Activated effector memory CD4-positive, alpha-beta T cell treated with anti-CD3 and anti-CD28 coated beads, Interleukin-2, amount 50 U/mL, for 16 hours (primary cell): Measurements from ENCODE around the gene TM7SF3.
"Not testable (repeated sequence)": the region's sequence is repeated elsewhere in the genome, so short reads cannot be mapped to it uniquely, and the experiment has no call there.

Experiments
- DNase-seq: peaks from one replicate; pipeline ENCODE4 v3.0.0-alpha.2; 2020

The TM7SF3 gene, protein sequence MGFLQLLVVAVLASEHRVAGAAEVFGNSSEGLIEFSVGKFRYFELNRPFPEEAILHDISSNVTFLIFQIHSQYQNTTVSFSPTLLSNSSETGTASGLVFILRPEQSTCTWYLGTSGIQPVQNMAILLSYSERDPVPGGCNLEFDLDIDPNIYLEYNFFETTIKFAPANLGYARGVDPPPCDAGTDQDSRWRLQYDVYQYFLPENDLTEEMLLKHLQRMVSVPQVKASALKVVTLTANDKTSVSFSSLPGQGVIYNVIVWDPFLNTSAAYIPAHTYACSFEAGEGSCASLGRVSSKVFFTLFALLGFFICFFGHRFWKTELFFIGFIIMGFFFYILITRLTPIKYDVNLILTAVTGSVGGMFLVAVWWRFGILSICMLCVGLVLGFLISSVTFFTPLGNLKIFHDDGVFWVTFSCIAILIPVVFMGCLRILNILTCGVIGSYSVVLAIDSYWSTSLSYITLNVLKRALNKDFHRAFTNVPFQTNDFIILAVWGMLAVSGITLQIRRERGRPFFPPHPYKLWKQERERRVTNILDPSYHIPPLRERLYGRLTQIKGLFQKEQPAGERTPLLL

DNA sequence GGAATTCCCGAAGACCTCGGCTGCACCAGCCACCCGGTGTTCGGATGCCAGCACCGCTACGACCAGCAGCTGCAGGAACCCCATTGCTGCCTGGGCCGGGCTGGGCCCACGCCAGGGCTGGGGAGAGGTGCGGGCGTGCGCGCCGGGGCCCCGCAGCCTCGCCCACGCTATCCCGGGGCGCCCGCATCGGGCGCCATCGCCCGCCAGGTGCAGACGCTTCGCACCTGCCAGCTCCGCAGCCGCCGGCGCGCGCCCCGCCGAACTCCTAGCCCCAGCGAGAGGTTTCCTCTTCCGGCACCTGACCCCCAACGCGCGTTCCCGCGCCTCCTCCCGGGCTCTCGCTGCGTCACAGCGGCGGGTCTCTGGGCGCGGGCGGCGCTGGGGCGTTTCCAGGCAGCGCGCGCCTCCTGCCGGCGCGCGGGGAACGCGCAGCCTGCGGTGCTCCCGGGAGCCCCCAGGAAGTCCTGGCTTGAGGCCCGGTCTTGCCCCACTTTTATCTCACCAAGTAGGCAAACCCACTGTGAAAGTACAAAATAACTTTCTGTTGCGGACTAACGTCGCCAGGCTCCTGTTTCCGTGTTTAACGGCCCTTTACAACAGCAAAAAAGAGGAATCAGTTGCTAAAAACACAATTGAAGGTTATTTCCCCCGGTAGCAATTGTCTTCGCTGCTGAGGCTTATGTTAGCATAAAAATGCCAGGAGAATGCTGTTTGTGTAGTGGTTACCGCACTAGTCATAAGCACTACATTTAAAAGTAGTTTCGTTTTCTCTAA lies at the start of gene TM7SF3:
Gene TM7SF3, minus strand, starts transcription at position 300 of the 774 bp plus-strand sequence. Its CDS starts 216 bp downstream, at position 84.
- DNase-seq, result peak; percentile 99

DNA sequence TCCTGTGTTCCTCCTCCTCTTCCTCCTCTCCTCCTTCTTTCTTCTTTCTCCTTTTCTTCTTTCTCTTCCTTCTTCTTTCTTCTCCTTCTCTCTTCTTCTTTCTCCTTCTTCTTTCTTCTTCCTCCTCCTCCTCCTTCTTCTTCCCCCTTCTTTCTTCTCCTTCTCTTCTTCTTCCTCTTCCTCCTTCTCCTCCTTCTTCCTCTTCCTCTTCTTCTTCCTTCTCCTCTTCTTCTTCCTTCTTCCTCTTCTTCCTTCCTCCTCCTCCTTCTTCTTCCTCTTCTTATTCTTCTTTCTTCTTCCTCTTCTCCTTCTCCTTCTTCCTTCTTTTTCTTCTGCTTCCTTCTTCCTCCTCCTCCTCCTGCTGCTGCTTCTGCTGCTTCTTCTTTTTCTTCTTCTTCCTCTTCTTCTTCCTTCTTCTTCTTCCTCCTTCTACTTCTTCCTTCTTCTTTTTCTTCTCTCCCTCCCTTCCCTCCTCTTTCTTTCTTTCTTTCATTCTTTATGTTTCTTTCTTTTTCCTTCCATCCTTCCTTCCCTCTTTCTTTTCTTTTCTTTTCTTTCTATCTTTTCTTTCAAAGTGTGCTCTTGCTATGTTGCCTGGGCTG lies 49.2 kb upstream of the TM7SF3 start:
- no peak for DNase-seq

DNA sequence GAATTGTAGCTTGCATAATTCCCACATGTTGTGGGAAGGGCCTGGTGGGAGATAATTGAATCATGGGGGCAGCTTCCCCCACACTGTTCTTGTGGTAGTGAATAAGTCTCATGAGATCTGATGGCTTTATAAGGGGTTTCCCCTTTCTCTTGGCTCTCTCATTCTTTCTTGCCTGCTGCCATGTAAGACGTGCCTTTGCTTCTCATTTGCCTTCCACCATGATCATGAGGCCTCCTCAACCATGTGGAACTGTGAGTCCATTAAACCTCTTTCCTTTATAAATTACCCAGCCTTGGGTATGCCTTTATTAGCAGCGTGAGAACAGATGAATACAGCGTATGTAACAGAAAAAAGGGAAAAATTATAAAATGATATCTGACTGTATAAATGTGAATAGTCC lies 47.1 kb upstream of the TM7SF3 start:
- DNase-seq, result no peak

DNA sequence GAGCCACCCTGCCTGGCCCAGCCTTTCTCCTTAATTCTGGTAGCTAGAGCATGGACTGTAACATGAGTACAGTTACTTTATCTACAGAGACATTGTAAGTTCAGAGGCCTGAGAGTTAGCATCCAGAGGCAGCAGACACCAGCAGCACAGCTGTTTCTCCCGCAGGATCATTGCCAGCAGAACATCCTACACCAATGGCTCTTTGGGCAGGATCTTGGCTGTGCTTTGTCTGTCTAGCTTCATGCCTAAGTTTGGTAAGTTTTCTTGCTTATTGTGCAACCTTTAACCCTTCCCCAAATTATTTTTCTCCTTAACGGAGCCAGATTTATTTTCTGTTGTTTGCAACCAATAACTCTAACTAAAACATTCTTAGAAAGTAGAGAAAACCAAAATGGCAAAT lies 46.6 kb upstream of the TM7SF3 start:
- DNase-seq, result no peak

DNA sequence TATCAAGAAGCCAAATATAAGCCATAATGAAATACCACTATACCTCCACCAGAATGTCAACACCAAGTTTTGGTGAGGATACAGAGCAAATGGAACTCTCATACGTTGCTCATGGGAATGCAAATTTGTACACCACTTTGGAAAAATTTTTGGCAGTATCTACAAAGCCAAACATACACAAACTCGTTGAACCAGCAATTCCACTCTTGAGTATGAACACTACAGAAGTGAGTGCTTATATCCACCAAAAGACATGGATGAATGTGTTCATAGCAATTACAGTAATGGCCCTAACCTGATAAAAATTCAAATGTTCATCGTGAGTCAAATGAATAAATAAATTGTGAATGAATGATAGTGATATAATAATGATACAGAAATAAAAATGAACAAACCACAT lies 43.4 kb upstream of the TM7SF3 start:
- no peak for DNase-seq

DNA sequence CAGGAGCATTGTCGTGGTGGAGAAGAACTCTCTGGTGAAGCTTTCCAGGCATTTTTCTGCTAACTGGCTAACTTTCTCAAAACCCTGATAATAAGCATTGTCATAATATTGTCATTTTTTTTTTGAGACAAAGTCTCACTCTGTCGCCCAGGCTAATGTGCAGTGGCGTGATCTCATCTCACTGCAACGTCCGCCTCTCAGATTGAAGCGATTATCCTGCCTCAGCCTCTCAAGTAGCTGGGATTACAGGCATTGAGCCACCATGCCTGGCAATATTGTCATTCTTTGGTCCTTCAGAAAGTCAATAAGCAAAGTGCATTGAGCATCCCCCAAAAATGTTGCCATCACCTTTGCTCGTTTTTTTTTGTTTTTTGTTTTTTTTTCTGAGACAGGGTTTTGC lies 41.8 kb upstream of the TM7SF3 start:
- DNase-seq, result no peak

DNA sequence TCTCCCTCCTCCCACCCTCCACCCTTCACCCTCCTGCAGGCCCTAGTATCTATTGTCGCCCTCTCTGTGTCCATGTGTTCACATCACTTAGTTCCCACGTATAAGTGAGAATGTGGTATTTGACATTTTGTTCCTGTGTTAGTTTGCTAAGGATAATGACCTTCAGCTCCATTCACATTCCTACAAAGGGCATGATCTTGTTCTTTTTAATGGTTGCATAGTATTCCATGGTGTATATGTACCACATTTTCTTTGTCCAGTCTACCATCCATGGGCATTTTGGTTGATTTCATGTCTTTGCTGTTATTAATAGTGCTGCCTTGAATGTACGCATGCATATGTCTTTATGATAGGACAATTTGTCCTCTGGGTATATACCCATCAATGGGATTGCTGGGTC lies 38.6 kb upstream of the TM7SF3 start:
- DNase-seq, result no peak

DNA sequence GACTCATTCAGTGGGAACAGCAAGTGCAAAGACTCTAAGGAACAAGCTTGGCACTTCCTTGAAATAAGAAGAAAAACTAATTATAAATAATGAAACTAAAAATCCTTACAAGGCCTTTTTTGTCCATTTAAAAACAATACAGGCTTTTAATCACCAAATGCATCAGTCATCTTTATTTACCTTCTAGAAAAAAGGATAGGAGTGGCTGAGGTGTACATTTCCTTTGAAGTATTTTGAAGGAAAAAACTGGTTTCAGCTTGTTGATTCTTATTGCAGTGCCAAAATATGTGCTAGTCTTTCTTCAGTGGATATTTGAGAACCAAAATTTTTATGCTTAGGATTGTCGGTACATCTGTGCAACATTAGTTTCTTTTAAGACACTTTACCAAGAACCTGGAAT lies 38.0 kb upstream of the TM7SF3 start:
- no peak for DNase-seq

DNA sequence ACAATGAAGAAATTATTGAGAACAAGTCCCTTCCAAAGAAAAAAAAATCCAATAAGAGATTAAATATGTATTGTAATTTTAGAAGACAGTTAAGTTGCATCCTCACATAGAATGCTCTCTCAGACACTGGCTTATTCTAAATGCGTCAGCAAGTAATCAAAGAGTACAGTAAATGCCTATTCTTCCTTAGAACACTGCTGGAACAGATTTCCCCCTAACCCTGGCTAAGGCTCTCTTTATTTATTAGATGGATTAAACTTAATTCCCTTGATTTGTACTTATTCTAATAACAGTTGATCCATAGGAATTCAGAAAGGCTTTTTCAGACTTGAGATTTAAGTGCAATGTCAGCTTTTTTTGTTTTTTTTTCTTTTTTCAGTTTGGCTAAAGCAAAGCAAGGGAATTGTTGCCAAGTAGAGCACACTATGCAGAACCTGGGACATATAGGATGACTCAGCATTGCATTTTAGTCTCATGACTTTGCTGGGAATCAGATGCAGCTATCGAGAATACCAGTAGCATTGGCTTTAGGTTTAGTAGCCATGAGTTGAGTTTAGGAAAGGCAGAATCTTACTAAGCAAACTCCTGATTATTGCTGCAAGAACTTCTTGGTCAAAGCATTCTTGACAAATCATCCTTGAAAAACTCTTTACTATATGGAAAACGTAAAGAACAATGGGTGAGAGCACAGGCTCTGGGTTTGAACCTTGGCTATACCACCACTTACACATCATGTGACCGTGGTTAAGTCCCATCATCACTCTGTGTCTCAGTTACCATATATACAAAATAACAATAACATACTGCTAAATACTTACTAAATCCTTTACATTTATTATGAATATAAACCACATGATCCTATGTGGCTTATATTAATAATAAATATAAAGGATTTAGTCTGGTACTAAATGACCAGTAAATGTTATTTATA lies 34.9 kb upstream of the TM7SF3 start:
- no peak for DNase-seq

DNA sequence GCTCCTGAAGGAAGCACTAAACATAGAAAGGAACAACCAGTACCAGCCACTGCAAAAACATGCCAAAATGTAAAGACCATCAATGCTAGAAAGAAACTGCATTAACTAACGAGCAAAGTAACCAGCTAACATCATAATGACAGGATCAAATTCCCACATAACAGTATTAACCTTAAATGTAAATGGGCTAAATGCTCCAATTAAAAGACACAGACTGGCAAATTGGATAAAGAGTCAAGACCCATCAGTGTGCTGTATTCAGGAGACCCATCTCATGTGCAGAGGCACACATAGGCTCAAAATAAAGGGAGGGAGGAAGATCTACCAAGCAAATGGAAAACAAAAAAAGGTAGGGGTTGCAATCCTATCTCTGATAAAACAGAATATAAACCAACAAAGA lies 27.8 kb upstream of the TM7SF3 start:
- DNase-seq, result not testable (repeated sequence)

DNA sequence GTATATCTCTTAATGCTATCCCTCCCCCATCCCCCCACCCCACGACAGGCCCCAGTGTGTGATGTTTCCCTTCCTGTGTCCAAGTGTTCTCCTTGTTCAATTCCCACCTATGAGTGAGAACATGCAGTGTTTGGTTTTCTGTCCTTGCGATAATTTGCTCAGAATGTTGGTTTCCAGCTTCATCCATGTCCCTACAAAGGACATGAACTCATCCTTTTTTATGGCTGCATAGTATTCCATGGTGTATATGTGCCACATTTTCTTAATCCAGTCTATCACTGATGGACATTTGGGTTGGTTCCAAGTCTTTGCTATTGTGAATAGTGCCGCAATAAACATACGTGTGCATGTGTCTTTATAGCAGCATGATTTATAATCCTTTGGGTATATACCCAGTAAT lies 26.5 kb upstream of the TM7SF3 start:
- not testable (repeated sequence) for DNase-seq

DNA sequence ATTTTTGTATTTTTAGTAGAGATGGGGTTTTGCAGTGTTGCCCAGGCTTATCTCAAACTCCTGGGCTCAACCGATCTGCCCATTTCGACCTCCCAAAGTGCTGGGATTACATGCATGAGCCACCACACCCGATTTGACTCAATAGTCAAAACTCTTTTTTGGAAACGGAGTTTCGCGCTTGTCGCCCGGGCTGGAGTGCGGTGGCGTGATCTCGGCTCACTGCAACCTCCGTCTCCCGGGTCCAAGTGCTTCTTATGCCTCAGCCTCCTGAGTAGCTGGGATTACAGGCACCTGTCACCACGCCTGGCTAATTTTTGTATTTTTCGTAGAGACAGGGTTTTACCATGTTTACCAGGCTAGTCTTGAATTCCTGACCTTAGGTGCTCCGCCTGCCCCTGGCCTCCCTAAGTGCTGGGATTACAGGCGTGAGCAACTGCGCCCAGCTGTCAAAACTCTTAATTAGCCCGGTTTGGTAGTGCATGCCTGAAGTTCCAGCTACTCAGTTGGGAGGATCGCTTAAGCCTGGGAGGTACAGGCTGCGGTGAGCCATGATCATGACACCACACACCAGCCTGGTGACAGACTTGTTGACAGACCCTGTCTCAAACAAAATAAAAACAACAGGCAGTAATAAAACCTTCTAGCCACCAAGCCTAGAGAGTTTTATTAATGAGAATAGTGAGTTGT lies 20.6 kb upstream of the TM7SF3 start:
- no peak for DNase-seq

DNA sequence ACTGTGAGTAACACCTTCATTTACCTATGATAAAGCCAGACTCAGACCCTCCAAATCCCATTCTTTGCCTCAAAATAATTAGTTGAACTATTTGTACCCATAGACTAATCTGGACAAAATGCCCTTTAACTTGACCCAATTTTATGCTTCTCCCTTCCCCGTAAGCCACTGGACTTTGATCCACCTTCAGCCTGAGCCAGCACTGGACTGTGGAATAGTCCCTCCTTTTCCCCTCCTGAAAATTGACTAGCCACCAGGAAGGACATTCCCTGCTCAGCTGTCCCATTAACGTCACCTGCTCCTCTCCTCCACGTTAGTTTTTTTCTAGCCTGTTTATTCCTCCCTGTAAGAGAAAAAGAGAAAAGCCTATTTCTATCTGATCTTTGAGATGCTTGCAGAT lies 18.5 kb upstream of the TM7SF3 start:
- DNase-seq, result no peak

DNA sequence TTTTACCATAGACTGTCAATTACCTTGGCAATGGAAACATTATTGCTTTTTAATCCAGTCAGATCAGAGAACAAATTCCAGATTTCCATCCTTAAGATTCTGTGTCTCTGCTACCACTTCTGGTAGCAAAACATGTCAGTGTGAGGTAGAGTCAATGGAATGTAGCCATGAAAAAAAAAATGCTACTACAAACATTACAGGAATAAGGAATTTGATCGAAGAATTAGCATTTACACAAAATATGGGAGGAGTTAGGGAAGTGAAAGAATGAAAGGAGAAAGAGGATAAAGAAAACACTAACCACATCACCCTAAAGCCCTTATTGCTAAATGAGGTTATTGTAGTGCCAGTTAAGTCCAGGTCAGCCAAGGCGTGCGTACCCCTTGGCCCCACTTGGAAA lies 17.3 kb upstream of the TM7SF3 start:
- DNase-seq, result no peak

DNA sequence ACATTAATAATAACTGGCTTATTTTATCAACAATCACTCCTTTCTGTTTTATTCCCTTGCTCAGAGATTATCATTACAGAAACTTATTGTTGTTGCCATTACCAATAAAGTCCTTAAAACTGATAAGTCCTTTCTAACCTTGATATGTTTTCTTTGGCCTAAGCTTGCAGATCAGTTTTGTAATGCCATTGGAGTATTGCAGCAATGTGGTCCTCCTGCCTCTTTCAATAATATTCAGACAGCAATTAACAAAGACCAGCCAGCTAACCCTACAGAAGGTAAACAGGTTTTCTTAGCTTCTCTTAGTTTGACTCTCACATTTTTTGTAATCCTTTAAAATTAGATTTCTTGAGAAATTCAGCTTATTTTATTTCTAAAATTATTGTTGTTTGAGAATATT lies 12.1 kb upstream of the TM7SF3 start:
- DNase-seq, result no peak

DNA sequence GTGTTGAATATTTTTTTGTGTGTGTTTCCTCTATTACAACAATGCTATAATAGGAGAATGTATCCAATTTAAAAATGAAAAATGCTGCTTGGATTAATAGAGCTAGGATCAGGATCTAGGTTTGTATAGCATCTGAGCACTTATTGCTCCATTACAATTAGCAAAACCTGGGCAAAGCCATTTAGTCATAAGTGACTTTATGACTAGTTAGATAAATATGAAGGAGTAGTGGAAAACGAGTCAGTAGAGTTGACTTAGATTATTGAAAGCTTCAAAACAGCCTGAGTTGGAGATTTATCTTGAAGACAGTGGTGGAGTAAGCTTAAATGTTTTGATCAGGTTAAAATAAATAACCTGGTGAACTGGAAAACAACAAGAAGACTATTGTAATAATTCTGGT lies 10.9 kb upstream of the TM7SF3 start:
- DNase-seq, result no peak

DNA sequence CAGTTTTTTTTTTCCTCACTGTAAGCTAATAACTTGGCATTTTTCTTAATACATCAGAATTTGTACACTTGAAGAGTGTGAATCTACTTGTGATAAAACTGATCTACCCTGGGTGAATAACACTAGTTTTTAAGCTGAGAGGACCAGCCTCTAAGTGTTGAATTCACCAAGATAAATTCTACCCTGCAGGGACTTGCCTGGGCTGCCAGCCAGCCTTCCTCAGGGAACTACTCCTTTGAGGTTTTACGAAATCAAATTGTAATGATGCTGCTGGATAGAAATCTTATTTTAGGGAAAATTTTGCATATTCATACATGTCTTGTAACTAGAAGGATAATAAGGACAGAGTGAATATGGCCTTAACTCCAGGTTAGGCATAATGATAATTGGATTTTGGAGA lies 10.1 kb upstream of the TM7SF3 start:
- DNase-seq, result no peak

DNA sequence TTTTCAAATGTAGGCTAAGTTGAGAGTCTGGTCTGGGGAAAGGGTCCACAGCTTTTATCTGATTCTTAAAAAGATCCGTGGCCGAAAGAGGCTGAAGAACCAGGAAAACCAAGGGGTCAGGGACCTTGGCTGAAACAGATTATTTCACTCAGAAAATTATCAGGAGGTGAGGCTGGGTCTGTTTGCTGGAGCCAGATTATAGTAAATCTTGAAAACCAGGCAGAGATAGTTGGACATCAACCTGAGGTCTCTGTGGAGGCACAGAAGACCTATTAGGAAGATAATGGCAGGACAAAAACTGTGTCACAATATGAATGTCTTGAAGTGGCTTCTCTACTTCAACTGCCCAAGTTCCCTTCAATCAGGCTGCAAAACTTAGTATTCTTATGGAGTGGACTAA lies 6.6 kb upstream of the TM7SF3 start:
- DNase-seq, result no peak

DNA sequence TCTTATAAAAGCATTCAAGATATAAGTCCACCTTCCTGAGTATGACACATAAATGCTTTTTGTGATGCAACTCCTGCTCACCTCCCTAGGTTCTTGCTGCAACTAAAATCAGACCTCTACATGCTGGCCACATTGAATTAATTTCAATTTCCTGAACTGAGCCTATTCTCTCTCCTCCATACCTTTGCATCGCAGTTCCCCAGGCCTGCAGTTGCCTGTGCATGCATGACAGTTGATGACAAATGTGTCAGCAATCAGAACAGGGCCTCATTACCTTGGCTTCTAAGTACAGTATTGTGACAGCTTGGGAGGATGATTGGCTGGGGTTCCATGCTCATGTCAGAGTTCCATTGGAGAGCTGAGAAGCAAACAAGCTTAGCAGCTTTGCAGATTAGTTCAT lies 3.9 kb upstream of the TM7SF3 start:
- no peak for DNase-seq

DNA sequence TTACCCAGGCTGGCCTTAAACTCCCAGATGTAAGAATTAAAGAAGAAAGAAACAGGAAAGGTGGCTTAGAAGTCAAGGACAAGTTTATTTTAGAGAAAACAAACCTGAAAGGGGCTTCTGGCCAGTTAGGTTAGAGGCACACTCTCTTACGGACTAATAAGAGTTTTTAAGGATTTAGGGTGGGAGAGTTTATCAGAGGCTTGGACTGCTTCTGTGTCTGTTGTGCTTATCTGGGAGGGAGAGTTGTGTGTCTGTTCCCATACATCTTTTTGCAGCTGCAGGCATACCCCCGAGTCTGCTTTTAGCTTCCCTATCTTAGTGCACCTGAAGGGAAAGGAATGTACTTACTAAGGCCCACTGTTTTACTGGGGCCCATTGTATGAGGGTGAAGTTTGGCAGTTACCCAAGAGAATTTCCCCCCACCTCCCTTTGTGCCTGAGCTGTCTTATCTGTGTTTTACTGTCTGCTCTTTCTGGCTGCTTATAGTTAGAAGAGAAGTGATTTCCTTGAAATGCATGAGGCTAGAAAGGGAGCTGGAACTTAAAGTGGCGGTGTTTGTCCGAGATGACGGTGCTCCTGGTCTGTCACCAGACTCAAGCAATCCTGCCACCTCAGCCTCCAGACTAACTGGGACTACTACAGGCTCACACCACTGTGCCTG lies 3.1 kb upstream of the TM7SF3 start:
- DNase-seq, result not testable (repeated sequence)

DNA sequence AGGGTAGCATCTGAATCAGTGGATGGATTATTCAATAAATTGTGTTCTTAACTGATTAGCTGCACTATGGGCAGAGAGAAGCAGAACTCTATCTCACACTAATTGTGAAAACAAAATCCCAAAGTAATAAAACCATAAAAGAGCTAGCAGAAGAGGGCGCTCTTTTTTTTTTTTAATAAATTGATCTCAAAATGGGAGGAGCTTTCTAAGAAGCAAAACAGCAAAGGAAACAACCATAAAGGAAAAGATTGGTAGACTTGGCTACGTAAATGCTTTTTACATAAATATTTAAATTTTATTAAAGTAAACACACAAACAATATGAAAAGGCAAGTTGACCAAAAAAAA lies 1.5 kb upstream of the TM7SF3 start:
- no peak for DNase-seq
